K562 (cell line): ENCODE data around the gene KHSRP.

ENCODE experiments used
- CHCHD3 ChIP-seq: fragments of 250-450 bp; sonication (Bioruptor Pico); IDR thresholded peaks from 2 replicates; pipeline ENCODE4 v2.1.2; 2022; ENCODE audit warnings: mild to moderate bottlenecking
- ESRRB ChIP-seq: fragments of 250-450 bp; sonication (Bioruptor Pico); IDR thresholded peaks from 2 replicates; pipeline ENCODE4 v1.5.0; 2020; ENCODE audit warnings: mild to moderate bottlenecking, moderate library complexity, borderline replicate concordance
- HNRNPH1 ChIP-seq: fragments of 200-400 bp; formaldehyde crosslinking; optimal IDR thresholded peaks from 2 replicates; pipeline ENCODE3; 2017; ENCODE audit warnings: low read depth, mild to moderate bottlenecking, low read length, moderate library complexity
- NFYB ChIP-seq: IDR thresholded peaks from 2 replicates; pipeline ENCODE4 v1.6.1; 2011; ENCODE audit warnings: mild to moderate bottlenecking, moderate library complexity; ENCODE audit not compliant: insufficient read length; ENCODE audit errors: extremely low read depth
- OTX1 ChIP-seq: fragments of 450-650 bp; formaldehyde crosslinking; IDR thresholded peaks from 2 replicates; pipeline ENCODE4 v1.4.0; 2022; ENCODE audit warnings: mild to moderate bottlenecking
- ZNF561 ChIP-seq: fragments of 450-650 bp; formaldehyde crosslinking; conservative IDR thresholded peaks from 2 replicates; pipeline ENCODE4 v1.4.0; 2020; ENCODE audit warnings: mild to moderate bottlenecking, moderate library complexity
- TF ChIP-seq, protein P1 (sequence below), 2 experiments: fragments of 450-650 bp; conservative IDR thresholded peaks; 2 replicates each; pipeline ENCODE4 v1.6.1; 2017; ENCODE audit warnings: mild to moderate bottlenecking in 2 of 2, moderate library complexity in 2 of 2
- TF ChIP-seq, protein P2 (sequence below): fragments of 450-650 bp; conservative IDR thresholded peaks from 2 replicates; pipeline ENCODE4 v1.6.1; 2016; ENCODE audit warnings: missing genetic modification characterization, low read depth, mild to moderate bottlenecking, control low read depth, missing compliant biosample characterization
- TF ChIP-seq, protein P3 (sequence below): sonication (generic); formaldehyde crosslinking; IDR thresholded peaks from 2 replicates; pipeline ENCODE4 v1.8.0; 2022; ENCODE audit warnings: missing genetic modification reagents, mild to moderate bottlenecking, borderline replicate concordance

DNA sequence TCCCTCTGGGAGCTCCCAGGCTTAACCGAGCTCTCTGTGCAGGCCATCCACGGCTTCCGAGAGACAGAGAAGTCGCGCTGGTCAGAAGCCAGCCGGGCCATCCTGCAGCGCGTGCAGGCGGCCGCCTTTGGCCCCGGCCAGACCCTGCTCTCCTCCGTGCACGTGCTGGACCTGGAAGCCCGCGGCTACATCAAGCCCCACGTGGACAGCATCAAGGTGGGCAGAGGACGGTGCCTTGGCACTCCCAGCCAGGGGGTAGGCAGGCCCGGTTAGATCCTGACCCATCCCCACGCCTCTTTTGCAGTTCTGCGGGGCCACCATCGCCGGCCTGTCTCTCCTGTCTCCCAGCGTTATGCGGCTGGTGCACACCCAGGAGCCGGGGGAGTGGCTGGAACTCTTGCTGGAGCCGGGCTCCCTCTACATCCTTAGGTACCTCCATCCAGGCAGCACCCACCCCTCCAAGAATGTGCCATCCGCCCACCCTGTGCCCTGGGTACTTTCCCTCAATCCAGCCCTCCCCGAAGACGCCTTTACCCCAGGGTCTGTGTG is 50.4 kb downstream of the KHSRP start:
- no peak for TF ChIP-seq HNRNPH1
- TF ChIP-seq, protein P1, sequence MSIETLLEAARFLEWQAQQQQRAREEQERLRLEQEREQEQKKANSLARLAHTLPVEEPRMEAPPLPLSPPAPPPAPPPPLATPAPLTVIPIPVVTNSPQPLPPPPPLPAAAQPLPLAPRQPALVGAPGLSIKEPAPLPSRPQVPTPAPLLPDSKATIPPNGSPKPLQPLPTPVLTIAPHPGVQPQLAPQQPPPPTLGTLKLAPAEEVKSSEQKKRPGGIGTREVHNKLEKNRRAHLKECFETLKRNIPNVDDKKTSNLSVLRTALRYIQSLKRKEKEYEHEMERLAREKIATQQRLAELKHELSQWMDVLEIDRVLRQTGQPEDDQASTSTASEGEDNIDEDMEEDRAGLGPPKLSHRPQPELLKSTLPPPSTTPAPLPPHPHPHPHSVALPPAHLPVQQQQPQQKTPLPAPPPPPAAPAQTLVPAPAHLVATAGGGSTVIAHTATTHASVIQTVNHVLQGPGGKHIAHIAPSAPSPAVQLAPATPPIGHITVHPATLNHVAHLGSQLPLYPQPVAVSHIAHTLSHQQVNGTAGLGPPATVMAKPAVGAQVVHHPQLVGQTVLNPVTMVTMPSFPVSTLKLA (conservative IDR thresholded peaks at IDR 0.05): no peak
- TF ChIP-seq ESRRB (CRISPR knock-in tag): no peak
- TF ChIP-seq, protein P2, sequence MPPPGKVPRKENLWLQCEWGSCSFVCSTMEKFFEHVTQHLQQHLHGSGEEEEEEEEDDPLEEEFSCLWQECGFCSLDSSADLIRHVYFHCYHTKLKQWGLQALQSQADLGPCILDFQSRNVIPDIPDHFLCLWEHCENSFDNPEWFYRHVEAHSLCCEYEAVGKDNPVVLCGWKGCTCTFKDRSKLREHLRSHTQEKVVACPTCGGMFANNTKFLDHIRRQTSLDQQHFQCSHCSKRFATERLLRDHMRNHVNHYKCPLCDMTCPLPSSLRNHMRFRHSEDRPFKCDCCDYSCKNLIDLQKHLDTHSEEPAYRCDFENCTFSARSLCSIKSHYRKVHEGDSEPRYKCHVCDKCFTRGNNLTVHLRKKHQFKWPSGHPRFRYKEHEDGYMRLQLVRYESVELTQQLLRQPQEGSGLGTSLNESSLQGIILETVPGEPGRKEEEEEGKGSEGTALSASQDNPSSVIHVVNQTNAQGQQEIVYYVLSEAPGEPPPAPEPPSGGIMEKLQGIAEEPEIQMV: no peak
- no peak for TF ChIP-seq CHCHD3 (CRISPR knock-in tag)
- TF ChIP-seq OTX1 (CRISPR knock-in tag): no peak
- TF ChIP-seq NFYB: no peak
- no peak for TF ChIP-seq ZNF561 (CRISPR knock-in tag)
- TF ChIP-seq, protein P3, sequence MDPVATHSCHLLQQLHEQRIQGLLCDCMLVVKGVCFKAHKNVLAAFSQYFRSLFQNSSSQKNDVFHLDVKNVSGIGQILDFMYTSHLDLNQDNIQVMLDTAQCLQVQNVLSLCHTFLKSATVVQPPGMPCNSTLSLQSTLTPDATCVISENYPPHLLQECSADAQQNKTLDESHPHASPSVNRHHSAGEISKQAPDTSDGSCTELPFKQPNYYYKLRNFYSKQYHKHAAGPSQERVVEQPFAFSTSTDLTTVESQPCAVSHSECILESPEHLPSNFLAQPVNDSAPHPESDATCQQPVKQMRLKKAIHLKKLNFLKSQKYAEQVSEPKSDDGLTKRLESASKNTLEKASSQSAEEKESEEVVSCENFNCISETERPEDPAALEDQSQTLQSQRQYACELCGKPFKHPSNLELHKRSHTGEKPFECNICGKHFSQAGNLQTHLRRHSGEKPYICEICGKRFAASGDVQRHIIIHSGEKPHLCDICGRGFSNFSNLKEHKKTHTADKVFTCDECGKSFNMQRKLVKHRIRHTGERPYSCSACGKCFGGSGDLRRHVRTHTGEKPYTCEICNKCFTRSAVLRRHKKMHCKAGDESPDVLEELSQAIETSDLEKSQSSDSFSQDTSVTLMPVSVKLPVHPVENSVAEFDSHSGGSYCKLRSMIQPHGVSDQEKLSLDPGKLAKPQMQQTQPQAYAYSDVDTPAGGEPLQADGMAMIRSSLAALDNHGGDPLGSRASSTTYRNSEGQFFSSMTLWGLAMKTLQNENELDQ (CRISPR knock-in tag): no peak
